CD4-positive, alpha-beta T cell treated with Interferon alpha-2 for 1 hour (primary cell): ENCODE results near the gene FAM156A.
"Not testable (repeated sequence)": the region's sequence is repeated elsewhere in the genome, so short reads cannot be mapped to it uniquely, and the experiment has no call there.

ENCODE experiments used
- DNase-seq, 2 donors: peaks; one replicate each; pipeline ENCODE4 v3.0.0-alpha.2; 2020 to 2022

FAM156A gene, protein sequence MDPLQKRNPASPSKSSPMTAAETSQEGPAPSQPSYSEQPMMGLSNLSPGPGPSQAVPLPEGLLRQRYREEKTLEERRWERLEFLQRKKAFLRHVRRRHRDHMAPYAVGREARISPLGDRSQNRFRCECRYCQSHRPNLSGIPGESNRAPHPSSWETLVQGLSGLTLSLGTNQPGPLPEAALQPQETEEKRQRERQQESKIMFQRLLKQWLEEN

DNA sequence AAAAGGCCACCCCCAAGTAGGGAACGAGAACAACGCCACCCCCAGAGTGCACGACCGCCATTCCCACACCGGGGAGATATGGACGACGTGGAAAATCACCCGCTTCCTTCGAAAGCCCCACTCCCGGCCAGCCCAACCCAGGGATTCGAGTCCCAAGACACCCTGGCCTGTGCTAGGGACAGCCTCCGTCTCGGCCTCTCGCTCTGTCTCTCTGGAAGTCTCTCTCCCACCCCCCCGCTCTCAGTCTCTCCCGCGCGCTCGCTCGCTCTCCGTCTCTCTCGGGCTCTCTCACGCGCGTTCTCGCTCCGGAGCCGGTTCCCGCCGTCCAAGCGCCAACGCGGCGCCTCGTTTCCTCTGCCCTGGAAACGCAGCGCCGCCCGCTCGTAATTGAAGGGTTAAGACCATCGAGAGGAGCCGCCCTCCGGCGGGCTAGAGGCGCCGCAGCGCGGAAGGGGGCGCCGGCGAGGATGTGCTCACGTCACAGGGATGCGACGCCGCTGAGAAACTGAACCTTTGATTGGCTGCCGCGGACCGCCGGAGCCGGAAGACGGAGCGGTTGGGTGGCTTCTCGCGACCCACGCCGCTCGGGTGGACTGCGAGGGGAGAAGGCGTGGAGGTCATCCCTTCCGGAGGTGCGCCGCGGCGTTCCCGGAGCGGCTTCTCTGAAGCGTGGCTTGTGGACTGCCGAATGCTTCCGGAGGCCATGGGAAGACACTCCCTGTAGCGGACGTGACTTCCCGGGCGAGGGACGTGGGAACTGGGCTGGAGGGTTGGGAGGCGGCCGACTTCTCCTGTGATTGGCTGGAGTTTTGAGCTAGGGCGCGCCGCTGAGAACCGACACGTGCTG, at the start of gene FAM156A:
FAM156A (minus strand) TSS at position 406 of the 847 bp plus-strand sequence. CDS start 9,930 bp downstream, outside the sequence.
- not testable (repeated sequence) for DNase-seq

DNA sequence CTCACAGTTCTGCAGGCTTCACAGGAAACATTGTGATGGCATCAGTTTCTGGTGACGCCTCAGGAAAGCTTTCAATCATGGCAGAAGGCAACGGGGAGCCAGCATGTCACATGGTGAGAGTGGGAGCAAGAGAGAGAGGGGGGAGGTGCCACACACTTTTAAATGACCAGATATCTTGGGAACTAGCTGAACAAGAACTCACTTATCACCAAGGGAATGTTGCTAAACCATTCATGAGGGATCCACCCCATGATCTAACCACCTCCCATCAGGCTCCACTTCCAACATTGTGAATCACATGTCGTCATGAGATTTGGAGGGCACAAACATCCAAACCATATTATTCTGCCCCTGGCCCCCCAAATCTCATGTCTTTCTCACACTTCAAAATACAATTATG, 47.0 kb upstream of the FAM156A start:
- DNase-seq, result no peak

DNA sequence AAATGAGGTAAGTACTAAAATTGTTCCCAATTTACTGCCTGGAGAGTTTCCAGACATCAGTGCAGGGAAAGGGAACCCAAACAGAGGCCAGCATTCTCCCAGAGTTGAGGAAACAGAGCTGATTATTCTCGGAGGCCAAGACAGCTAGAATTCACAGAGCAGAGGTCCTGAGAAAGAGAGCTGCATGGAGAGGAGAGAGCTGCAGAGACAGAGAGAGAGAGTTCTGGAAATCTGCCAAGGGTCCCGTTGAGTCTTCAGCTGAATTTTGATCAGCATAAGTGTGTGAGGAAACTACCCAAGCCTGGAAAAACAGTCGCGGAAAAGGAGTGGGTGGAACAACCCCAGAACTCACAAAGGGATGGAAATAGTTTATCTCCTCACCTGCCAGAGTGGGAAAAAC, 46.5 kb upstream of the FAM156A start:
- no peak for DNase-seq

DNA sequence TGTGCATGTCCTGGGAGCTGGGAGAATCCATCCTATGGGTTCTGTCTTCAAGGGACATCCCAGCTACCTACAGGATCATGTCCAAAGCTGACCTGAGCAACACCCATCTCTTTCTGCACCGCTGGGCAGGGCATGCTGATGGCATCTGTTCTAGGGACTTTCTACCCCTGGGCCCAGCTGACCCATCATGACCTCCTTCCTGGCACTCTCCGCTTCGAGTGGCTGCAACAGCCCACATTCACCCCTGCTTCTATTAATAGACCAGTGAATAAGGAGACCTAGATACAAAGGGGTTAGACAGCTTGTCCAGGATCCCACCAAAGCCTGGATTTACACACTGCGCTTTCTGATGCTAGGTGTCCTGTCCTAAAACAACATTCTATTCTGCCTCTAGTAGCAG, 45.7 kb upstream of the FAM156A start:
- no peak for DNase-seq

DNA sequence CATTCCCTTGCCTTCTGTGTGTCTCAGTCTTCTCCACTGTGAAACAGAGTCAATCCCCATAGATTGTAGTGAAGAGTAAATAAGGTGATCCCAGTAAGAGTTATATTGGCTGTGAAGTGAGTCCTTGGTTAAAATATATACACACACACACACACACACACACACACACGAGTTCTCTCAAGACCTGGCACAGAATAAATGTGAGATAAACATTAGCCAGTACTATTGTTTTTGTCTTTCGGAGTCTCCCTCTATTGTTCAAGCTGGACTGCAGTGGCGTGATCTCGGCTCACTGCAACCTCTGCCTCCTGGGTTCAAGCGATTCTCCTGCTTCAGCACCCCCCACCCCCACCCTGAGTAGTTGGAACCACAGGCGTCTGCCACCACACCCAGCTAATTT, 44.8 kb upstream of the FAM156A start:
- DNase-seq, result no peak

DNA sequence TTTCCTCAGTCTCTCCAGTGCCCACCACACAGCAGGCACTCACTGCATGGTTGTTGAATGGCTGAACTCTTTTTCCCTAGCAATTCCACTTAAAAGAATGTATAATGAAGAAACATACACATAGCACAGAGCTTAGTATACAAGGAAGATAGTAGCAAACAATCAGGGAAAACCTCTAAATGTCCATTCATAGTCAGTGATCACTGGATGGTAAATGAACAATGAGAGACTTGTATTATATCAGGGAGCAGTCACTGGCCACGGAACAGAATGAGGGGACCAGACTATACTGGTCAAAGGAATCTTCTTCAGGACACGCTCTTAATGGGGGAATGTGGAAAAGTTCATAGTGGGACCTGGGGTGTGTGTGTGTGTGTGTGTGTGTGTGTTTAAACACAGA, 43.6 kb upstream of the FAM156A start:
- no peak for DNase-seq

DNA sequence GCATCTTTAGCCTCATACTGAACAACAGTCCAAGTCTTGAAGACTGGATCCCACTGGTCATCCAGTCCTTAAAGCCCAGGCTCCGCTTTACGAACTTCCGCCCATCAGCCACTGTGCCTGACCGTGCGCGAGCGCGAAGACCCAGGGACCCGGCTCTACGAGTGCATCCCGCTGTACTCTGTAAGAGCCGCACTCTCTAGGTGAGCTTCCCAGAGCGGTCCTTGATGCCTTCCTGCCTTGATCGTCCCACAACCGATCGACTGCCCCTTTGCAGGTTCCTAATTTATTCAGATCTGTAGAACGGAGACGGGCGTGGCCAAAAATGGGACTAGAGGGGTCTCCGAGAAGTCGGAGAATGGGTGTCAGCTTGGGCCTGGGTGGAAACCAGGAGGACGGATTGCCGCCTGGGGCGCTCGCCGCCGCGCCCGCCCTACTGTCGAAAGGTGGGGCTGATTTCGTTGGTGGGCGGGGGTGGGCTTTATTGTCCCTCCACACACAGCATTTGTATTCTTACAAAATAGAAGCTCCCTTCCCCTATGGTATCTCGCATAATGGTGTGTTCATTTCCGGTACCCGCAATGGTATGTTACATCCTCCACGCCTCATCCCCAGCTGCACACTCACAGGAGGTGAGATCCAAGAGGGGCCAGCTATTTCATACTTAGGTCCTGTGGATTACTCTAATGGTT, 42.3 kb upstream of the FAM156A start:
- no peak for DNase-seq

DNA sequence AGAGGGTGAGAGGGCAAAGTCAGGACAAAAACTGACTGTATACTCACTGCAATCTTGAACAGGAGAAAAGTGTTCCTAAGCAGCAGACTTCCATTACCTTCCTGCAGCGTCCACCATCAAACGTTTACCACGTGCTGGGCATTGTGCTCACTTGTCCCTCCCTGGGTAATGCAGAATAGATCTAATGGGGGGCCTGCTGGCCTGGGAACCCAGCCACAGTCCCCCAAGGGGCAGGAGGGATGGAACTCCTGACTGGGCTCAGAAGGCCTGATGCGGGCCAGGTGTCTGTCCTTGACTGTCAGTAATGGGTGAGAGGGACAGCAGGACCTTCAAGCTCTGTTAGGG, 37.6 kb upstream of the FAM156A start:
- DNase-seq, result no peak

DNA sequence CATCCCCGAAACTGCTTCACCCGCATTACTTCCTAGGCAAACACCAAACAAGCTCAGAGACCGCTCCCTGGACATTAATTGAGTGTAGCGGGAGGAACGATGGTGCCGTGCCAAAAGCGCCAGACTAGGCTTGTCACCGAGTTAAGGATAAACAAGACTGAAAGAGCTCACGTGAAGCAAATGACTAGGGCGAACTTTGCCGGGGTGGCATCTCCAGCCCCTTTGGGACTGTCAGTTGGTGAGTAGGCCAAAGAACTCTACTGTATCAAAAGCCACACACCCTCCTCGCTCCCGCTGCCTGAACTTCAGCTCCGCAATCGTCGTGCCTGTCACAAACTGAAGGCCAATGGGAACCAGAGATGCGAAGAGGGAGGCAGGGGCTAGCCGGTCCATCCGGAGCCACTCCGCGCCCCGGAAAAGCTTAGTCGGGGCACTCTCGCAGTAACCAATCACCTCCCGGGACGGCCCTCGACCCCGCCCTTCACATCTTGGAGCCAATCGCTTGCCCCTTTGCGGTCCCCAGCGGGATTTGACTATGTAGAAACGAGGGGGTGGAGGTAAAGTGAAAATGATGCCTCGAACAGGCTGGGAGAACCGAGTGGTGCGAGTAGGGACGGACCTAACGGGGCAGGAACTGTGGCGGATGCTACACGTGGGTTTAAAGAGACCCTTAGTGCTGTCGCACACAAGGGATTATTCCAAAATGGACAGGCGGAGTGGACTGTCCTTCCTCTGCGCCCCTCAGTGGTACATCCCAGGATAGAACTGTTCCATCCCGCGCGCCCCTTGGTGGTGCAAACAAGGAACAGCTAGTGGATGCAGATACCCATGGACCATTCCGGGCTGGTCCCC, 37.0 kb upstream of the FAM156A start:
- peak; percentile 93 to 95 for DNase-seq

DNA sequence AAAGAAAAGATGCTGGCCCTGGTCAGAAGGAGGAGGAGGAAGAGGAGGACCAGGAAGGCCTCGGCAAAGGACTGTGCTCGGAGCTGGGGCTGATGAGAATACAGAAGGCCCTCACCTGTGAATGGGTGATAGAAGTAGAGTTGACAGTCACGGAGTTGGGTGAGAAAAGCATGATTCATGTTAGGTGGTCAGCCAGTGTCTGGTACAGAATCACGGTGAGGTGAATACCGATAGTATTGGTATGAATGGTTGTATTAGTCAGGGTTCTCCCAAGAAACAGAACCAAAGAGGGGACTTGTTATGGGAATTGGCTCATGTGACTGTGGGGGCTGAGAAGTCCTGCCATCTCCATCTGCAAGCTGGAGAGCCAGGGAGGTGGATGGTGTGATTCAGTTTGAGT, 32.5 kb upstream of the FAM156A start:
- DNase-seq, result no peak

DNA sequence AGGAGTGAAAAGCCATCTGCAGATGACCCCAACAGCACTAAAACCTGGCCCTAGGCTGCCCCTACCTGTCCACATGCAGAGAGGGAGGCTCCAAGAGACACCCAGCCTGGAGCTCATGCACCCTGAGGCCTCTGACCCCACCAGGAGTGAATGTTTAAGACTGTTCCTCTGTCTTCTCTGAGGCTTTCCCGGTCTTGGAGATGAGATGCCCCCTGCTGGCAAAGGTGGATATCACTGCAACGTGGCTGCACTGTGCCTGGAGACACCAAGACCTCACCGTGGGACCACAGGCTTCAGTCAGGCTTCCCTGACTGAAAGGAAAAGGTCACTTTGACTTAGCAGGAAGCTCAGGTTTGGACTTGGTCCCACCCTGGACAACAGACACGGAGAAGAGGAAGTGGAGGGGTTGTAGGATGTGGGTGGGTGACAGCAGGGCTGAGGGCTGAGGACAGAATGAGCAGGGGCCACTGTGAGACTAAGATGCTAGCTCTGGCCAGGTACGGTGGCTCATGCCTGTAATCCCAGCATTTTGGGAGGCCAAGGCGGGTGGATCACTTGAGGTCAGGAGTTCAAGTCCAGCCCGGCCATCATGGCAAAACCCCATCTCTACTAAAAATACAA, 31.8 kb upstream of the FAM156A start:
- peak; percentile 48 to 59 for DNase-seq

DNA sequence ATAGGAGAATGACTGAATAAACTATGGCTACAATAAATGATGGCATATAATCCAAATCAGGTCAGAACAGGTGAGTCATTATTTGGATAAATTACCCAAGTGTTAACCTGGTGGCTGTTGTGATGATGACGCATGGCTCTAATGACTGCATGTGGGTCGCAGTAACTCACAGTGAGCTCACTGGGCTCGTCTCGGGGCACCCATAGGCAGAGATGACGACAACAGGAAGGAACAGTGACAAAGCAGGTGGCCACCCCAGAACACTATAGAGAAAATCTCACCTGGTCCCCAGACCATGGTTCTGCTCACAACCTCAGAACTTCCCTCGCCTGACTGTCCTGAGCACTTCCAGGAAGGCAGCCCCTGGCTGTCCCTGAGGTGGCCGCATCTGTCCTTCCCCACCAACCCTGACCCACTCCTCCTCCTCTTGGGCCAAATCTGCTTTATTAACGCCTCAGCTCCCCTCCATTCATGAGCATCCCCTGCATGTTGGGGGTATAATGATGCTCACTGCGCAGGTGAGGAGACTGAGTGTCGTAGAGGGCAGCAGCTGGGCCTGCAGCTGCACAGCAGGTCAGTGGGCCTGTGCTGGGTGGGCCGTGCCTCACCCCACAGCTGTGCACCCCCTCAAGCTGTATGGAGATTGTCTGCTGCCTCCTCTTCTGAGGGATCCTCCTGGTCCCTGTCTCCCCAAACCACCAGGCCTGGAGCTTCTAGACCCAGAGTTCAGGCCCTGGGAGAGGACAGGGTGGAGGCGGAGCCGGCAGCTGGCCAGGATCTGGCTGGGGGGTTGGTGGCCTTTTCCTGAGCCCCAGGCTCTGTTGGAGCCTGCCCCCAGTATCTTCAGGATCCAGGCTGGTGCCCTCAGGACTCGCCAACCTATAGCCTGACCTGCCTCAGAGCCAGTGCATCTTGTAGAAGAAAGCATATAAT, 30.9 kb upstream of the FAM156A start:
- DNase-seq, result no peak

DNA sequence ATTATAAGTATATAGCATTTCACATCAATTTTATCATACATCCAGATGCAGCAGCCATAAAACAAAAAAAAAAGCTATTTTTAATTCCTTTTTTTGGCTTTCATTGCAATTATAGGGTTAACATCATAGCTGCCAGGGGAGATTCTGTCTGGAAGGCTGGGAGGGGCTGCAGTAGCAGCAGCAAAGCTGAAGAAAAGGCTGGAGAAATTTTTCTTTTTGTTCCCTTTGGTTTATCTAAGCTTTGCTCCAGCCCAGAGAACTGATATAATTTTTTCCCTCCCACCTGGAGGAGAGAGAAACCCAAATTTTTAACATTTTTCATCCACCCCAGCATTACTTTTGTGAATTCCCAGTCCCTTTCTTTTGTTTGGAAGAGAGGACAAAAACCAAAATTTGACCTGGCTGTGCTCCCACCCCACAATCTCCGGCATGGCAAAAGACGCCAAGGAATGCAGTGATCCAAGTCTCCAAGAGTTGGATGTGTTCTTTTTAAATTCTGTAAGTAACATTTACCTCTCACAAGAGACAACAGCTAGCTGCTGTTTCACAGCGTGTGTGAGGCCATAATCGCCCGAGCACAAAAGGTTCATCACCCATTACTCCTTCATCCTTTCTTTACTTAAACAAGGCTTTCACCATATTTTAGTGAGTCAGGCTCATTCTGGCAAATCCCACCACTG, 25.1 kb upstream of the FAM156A start:
- no peak for DNase-seq

DNA sequence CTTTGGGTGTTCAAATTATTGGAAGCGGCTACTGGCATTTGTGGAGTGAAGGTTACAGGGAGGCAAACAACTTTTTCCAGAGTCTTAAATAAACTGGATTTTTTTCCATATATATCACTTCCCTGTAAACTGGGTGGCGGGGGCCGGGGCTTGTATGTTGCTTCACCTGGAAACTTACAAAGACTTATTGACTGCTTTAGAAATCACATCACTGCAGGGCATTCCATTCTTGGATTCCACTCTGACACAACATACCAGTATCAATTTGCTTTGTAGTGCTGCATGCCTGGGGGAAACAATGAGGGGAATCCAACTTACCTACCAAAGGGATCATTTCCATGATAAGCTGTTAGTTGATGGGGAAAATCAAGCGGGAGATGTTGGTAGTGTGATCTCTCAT, 21.7 kb upstream of the FAM156A start:
- DNase-seq, result no peak

DNA sequence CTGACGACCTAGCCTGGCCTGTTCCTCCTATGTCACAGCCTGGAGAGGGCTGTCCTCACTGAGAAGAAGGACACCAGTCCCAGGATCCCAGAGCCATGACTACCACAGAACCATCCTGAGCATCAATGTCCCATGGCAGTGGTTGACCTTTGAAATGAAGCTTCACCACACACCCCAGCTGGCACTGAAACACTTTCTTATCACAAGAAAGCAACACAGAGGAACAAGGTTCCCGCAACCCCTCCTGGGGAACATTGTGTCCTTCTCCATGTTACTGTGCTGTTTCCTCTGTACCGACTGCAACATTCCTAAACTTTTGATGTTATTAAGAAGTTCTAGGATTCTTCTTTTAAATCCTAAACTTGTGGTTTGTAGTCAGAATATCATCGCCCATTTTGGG, 21.2 kb upstream of the FAM156A start:
- no peak for DNase-seq

DNA sequence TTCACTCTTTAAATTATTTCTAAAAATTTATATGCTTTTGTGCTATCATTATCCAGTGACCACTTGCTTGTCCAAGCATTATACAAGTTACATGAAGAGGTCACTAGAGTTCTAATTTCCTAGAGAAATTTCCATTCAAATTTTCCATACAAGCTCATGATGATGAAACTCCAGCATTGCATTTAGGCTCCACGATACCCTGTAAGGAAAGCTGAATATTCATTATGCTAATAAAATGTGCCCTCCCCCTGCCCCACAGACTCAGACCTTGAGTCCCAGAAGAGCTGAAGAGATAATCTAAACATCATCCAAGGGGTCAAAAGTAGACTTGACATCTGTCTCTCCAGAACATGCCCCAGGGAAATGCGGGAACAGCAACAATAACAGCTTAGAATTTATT, 19.6 kb upstream of the FAM156A start:
- DNase-seq, result no peak

DNA sequence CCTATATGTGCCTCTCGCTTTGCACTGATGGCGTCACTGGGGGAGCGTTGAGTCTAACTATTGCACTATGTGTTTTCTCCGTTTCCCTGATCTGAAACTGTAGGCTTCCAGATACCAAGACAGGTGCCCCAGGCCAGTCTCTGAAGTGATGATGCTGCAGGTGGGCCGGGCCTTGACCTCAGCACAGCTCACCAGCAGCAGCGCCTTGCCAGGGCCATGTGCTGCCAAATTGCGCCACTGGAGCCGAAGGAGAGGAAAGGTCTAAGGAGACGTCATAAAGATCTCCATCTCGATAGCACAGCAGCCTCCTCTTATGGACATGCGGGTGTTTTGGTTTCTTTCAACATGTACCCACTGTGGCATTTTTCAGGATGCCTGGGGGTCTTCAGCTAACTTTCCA, 17.3 kb upstream of the FAM156A start:
- not testable (repeated sequence) for DNase-seq

DNA sequence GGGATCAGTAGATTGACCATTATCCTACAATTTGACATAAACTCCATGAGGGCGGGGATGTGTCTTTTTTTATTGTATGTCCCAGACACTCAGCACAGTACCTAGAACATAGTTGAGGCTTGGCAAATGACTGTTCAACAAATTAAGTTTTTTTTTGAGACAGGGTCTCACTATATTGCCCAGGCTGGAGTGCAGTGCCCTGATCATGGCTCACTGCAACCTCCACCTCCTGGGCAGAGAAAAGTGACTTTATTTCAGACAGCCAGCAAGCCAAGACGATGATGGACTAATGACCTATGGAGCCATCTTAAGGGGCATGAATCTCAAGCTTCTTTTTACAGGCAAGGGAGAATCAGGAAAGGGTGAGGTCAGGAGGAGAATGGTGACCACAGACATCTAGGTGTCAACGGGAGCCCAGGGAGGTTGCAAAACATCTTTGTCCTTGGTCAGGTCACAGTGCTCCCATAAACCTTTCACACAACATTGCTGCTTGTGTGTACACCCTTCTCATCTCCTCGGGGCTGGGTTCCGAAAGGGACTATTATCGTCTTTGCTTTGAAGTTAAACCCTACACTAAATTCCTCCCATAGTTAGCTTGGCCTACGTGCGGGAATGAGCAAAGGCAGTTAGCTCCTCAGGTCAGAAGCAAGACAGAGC, 16.1 kb upstream of the FAM156A start:
- DNase-seq, result not testable (repeated sequence)

DNA sequence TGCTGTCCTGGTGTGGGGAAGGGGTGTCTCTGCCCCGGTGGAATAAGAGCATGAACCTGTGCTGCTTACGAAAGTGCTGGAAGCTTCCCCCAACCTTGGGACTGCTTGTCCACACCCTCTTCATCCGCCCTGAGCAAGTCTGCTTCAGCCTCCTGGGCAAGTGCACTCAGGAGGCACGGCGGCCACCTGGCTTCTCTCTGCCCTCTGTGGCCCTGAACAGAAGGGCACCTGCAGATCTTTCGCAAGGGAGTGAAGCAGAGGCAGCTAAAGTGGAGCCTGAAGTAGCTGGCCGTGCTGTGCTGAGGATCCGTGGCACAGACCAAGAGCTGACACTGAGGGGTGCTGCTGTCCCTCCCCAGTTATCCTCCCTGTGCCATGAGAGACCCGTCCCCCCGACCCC, 9.6 kb upstream of the FAM156A start:
- DNase-seq, result not testable (repeated sequence)
